Activated CD8-positive, alpha-beta memory T cell treated with anti-CD3 and anti-CD28 coated beads, Interleukin-2, amount 50 U/mL, for 4 hours (primary cell): ENCODE measurements around the gene LHFPL3.
"Not testable (repeated sequence)": the region's sequence is repeated elsewhere in the genome, so short reads cannot be mapped to it uniquely, and the experiment has no call there.

Source experiments
- DNase-seq: peaks from one replicate; pipeline ENCODE4 v3.0.0-alpha.2; 2020

The LHFPL3 gene

DNA sequence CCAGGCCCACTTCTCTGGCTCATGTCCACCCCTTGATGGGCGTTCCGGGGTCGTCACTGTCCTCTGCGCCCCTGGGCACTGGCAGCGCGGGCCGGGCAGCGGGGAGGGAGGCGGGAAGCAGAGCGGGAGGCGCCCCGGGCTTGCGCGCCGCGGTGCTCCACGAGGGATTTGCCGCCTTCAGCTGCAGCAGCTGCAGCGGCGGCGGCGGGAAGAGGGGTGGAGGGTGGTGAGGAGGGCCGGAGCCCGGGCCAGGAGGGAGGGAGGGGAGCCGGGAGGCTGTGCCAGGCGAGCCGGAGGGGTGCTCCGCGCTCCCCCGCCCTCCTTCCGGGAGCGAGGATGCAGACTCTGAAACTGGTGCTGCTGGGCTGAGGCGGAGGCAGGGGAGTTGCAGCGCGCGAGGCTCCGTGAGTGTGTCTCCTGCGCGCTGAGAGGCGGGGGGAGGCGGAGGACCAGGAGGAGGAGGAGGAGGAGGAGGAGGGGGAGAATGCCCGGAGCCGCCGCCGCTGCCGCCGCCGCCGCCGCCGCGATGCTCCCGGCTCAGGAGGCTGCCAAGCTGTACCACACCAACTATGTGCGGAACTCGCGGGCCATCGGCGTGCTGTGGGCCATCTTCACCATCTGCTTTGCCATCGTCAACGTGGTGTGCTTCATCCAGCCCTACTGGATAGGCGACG lies at the start of gene LHFPL3:
Gene LHFPL3 (plus strand): TSS at position 308 of the 674 bp plus-strand sequence.
- DNase-seq, result no peak

GRCh38 chr7:104281685-104282084 lies 46.7 kb upstream of the LHFPL3 start:
- DNase-seq, result not testable (repeated sequence)

- DNase-seq, result no peak
Observed at GRCh38 chr7:104286839-104287238, 41.6 kb upstream of the LHFPL3 start.

GRCh38 chr7:104288137-104288536 lies 40.3 kb upstream of the LHFPL3 start:
- DNase-seq, result no peak

- no peak for DNase-seq
Observed at GRCh38 chr7:104294291-104294690, 34.1 kb upstream of the LHFPL3 start.

DNA sequence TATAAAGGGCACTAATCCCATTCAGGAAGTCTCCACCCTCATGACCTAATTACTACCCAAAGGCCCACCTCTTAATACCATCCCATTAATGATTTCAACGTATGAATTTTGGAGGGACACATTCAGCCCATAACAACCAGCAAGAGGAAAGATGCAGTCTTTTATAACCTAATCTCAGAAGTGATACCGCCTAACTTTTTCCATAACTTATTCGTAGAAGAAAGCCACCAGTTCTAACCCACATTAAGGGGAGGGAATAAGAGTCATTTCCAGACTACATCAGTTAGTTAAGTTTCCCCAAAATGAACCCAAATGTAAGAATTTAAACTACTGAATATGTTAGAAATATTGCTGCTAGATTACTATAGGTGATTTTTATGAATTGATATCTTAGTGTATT lies 32.1 kb upstream of the LHFPL3 start:
- no peak for DNase-seq

DNA sequence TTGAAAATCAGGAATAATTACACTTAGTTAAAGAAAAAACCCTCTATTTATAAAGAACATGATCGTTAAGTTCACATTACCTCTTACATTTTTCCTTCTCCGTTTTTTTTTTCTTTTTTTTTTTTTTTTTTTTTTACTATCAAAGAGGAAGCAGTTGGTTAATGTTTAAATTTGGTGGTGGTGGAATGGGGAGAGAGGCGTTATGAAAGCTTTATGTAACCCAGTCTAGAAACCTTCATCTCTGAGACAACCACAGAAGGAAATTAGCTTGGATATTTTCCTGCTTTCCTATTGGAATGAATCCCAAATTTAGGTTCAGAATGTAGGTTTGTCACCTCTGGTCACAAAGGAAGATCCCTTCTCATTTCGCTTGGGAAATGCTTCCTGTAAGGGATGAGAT lies 31.5 kb upstream of the LHFPL3 start:
- DNase-seq, result no peak

DNA sequence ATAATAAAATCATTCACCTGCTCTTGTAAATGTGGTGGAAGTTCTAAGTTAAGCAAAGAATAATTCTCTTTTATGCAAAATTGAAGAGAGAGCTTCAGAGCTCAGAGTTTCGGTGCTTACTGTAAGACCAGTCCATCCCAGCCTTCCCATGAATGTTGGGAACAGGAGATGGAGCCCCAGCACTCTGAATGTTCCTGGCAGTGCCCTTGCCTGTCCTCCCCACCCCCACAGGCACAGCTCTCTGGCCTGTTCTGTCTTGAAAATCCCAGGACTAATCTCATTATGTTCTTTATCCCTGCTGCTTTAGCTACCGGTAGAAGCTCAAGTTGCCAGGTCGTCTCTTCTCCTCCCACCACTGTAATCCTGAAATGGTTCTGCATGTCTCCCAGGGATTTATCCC lies 29.1 kb upstream of the LHFPL3 start:
- DNase-seq, result no peak

DNA sequence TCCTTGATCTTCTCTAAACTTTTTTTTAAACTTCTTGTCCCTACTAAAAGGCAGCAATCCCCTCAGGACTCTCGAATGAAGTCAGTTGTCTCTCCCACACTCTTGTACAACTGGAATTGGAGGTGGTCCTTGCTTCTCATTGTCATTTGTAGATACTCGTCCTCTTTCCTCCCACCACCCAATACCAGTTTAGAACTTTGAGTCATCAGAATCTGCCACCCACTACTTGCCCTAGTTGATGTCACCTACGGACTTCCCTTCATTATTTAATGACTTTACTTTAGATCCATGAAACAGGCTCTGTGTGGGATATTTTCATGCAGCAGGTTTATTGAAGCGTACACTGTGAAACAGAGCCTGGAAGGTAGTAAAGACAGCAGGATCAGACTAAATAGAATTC lies 28.6 kb upstream of the LHFPL3 start:
- DNase-seq, result no peak

GRCh38 chr7:104306793-104307192 lies 21.6 kb upstream of the LHFPL3 start:
- no peak for DNase-seq

DNA sequence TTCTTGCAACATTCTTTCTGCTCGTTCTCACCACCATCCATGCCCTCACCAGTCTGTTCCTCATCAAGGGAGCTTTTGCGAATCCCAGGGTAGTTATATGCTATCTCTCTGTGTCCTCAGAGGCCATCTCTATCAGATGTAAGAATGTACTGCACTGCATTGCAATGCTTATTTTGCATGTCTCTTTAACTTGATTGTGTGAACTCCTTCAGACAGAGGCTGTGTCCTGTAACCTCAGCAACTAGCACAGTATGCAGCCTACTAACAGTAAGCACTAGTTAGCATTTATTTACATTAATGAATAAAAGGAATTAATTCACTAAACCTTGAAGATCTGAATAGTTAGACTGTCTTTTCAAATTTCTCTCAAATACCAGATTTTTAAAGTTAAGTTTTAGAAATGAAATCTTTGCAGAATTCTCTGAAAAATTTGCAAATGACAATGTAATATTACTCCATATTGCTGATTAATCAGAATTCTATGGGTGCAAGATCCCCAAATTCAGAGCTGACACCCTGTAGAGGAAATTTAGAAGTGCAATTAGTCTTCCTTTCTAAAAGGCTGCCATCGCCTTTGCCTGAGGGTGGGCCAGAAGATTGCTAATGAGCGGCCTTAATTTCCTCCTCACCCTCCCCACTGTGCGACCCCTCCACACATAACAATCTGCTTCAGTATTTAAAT lies 10.3 kb upstream of the LHFPL3 start:
- DNase-seq, result no peak

DNA sequence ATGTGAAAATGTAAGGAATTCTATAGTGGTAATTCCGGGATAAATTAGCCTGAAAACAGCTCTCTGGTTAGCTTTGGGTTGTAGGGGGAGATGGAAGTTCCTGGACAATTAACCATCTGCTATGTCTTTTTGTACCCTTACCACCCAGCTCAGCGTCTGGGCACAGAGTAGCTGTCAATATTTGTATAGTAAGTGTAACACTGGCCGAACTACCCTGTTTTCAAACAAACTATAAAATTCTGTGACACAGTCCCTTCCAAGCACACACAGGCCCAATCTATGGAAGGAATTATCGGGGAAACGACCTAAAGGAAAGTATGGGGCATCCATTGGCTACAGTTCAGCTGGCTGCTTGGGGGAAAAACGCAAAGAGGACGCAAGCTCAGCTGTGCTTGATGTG lies 869 bp upstream of the LHFPL3 start:
- no peak for DNase-seq

DNA sequence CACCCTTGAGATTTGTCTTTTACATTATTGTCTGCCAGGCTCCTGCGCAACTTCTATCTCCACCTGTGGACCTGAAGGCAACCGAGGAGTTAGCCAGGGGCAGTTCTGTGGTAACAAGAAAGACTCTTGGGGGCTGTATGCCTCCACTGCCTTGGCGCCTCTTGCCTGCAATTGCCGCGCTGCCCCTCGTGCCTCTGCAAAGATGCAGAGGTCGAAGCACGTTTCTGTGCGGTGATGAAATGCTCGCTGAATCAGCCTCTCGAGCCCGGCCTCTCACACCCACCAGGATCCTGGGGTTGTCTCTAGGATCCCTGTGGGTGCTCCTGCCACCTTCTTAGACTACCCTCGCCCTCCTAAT lies 486 bp upstream of the LHFPL3 start:
- DNase-seq, result no peak

- DNase-seq, result no peak
Observed at GRCh38 chr7:104328970-104329825, 795 bp downstream of the LHFPL3 start.

DNA sequence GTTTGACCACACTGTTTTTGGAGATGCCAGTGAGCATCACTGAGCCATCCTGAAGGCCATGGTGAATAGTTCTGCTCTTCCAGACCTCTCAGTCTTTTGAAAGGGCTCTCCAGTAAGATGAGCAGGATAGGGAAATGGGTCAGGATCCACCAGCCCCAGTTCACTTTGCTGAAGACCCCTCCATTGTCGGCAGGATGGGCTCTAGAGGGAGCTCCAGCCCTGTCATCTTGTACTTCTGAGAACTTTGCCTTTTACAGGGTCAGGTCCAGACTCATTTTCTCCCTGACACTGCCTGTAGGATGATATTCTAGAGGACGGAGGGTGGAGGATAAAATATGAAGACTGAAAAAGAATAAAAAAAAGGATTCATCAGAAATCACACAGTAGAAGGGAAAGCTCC lies 13.1 kb downstream of the LHFPL3 start:
- DNase-seq, result no peak

DNA sequence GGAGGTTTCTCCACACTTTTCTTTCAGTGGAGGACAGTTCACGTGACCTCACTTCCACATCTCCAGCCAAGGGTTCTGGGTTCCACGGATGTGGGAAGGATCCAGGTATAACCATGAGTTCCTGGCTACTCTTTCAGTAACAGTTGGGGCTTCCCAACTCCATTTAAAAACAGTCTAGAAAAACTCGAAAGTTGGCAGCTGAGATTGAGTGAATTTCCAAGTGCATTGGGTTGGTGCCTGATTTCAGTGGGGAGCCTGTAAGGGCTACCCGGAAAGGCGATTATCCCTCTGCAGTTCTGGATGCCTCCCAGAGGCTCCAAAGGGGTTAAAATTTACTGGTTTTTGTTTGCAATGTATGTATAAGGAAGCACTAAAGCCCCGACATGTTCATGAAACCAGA lies 24.3 kb downstream of the LHFPL3 start:
- DNase-seq, result no peak

- DNase-seq, result no peak
Observed at GRCh38 chr7:104357166-104357565, 28.8 kb downstream of the LHFPL3 start.

- DNase-seq, result no peak
Observed at GRCh38 chr7:104358446-104359132, 30.2 kb downstream of the LHFPL3 start.

GRCh38 chr7:104362756-104363155 lies 34.4 kb downstream of the LHFPL3 start:
- DNase-seq, result no peak

DNA sequence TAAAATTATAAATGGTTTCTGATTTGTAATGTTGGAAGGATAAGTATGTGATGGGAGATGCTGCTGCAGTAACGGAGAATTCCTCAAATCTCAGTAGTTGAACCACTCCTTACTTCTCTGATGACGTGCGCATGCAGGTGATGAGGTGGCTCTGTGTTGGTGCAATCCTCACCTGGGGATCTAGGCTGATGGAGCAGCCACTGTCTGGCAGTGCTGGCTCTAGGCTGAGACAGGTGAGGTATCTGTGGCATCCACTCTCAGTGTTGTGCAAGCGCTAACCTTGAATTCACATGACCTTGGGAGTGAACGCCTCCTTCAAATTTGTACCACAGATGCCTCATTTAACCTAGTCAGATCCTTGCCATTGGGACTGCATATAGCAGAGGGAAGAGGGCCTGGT lies 35.0 kb downstream of the LHFPL3 start:
- no peak for DNase-seq

DNA sequence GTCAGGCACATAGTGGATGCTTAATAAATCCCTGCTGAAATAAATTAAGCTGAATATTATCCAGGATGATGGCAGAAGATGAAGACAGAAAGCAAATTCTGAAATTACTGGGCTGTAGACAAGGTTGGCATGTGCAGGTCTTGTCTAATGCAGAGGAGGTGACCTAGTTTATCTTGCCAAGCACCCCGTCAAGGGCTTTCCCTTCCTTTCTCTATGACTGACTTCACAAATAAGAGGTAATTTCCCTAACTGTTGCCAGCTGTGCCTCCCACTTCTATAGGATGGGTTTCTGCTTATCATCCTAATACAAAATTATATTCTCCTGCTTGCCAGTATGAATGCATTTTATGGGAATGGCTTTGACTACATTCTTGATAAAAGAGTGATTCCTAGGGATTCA lies 38.0 kb downstream of the LHFPL3 start:
- DNase-seq, result no peak

- DNase-seq, result no peak
Observed at GRCh38 chr7:104367926-104368325, 39.5 kb downstream of the LHFPL3 start.

GRCh38 chr7:104371216-104371979 lies 43.0 kb downstream of the LHFPL3 start:
- no peak for DNase-seq
